Measurements from ENCODE around the gene MAP10. TPM values are rescaled to one million over a fixed set of nuclear protein-coding genes. Genes with fewer than 3 reads are reported as not detected.

Gene MAP10
- total and polyA plus RNA-seq, 10 of the 15 experiments (the other 5 are each of a cell fraction or from before 2014, with no cell fraction given), result 0.85 to 5.0 (median 4.3) TPM

- Histone ChIP-seq H3K36me3 (ENCODE audit: control insufficient read depth in 2 of 2, insufficient read depth in 2 of 2, low read length in 1 of 2) (no peaks in the 10 kb centered on the region), H3K4me1 (ENCODE audit: control insufficient read depth, insufficient read depth, low read length) (no peaks in the 10 kb centered on the region), H3K9ac (ENCODE audit: control insufficient read depth, insufficient read depth, low read length) (no peak overlapping the region), H3K27ac (ENCODE audit: control insufficient read depth, insufficient read depth) (no peak overlapping the region), H4K20me1 (ENCODE audit: control insufficient read depth, insufficient read depth) (no peaks in the 10 kb centered on the region), H3K9me3 (replicated peaks; ENCODE audit: control insufficient read depth, insufficient read depth, low read length) (no peaks in the 10 kb centered on the region), H3K4me2 (ENCODE audit: control insufficient read depth, insufficient read depth) (no peak overlapping the region), H3K79me2 (ENCODE audit: control insufficient read depth, insufficient read depth, low read length) (no peaks in the 10 kb centered on the region), H3K27me3 (replicated peaks in 1 of 2; ENCODE audit: control insufficient read depth in 2 of 2, insufficient read depth in 2 of 2, low read length in 1 of 2) (no peaks in the 10 kb centered on the region), H3K4me3 (no peak overlapping the region), H2AFZ (ENCODE audit: control insufficient read depth, low read depth, low read length) (no peak overlapping the region)
- DNase-seq (ENCODE audit: low read depth, low spot score), result no peak
- no TSS peak for BruUV-seq (replicated peaks)
- ChIA-PET RAD21 (ENCODE audit: unreplicated experiment) (no interaction called here), POLR2A (no interaction called here), SMC1A (ENCODE audit: uncharacterized antibody, unreplicated experiment) (interaction anchor here (1.3 kb wide), 1 partner anchor 67 kb away, joined by 3 read pairs; no protein-coding TSS in a partner anchor), CTCF (no interaction called here)
- intact Hi-C loops (cut with micrococcal nuclease; ENCODE audit: unreplicated experiment) (no loop called here), in situ Hi-C loops (cut with MboI) (no loop called here)
- TF ChIP-seq, protein P1, sequence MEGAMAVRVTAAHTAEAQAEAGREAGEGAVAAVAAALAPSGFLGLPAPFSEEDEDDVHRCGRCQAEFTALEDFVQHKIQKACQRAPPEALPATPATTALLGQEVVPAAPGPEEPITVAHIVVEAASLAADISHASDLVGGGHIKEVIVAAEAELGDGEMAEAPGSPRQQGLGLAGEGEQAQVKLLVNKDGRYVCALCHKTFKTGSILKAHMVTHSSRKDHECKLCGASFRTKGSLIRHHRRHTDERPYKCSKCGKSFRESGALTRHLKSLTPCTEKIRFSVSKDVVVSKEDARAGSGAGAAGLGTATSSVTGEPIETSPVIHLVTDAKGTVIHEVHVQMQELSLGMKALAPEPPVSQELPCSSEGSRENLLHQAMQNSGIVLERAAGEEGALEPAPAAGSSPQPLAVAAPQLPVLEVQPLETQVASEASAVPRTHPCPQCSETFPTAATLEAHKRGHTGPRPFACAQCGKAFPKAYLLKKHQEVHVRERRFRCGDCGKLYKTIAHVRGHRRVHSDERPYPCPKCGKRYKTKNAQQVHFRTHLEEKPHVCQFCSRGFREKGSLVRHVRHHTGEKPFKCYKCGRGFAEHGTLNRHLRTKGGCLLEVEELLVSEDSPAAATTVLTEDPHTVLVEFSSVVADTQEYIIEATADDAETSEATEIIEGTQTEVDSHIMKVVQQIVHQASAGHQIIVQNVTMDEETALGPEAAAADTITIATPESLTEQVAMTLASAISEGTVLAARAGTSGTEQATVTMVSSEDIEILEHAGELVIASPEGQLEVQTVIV (IDR thresholded peaks at IDR 0.05; ENCODE audit: borderline replicate concordance, partially characterized antibody), result no peak
- no peak for TF ChIP-seq HDAC6 (IDR thresholded peaks at IDR 0.05; ENCODE audit: unreplicated experiment)
- TF ChIP-seq CBX5 (IDR thresholded peaks at IDR 0.05; ENCODE audit: low read depth), result no peak
- FAIRE-seq, result no peak
- WGBS (ENCODE audit: insufficient coverage, insufficient replicate concordance, low lambda C conversion rate, missing lambda C conversion rate), result 84% methylated on average over 2 of the region's 2 CpGs
- ATAC-seq, result no peak
Measured at GRCh38 chr1:232818040-232818439, 12.8 kb downstream of the MAP10 start.

DNA sequence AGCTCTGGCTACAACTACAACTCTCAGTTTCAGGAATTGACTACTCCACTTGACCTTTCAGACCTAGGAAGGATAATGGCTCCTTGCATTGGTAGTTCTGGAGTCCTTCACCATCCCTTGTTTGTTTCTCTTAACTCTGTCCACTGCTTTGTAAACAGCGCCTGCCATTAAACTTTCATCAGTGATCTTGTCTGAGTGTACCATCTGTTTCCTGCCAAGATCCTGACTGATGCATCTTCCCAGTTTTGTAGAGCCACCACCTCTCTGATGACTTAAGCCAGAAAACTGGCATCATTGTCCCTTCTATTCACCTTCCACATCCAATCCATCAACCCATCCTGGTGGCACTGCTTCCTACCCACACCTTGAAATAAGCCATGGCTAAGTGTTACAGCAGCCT is 15.2 kb downstream of the MAP10 start:
- intact Hi-C loops (cut with micrococcal nuclease; ENCODE audit: unreplicated experiment) (no loop called here), in situ Hi-C loops (cut with MboI) (no loop called here)
- no peak for ATAC-seq
- ChIA-PET POLR2A (no interaction called here), RAD21 (ENCODE audit: unreplicated experiment) (no interaction called here), CTCF (interaction anchor here (0.6 kb wide), 1 partner anchor 15 kb away, joined by 3 read pairs; the partner anchor contains the start of gene MAP10), SMC1A (ENCODE audit: uncharacterized antibody, unreplicated experiment) (no interaction called here)
- TF ChIP-seq BMI1 (IDR thresholded peaks at IDR 0.05; ENCODE audit: borderline replicate concordance) (no peak), SPI1 (IDR thresholded peaks at IDR 0.05; ENCODE audit: borderline replicate concordance, insufficient read depth, low read depth, low read length) (no peak), CHD4 (IDR thresholded peaks at IDR 0.05) (no peak), GATAD2B (conservative IDR thresholded peaks at IDR 0.05; ENCODE audit: low read depth) (no peak), ASH2L (IDR thresholded peaks at IDR 0.05; ENCODE audit: borderline replicate concordance, low read depth) (no peak), CHD2 (IDR thresholded peaks at IDR 0.05; ENCODE audit: borderline replicate concordance, low read depth, low read length) (no peak), MYC (IDR thresholded peaks at IDR 0.05; ENCODE audit: insufficient read depth, insufficient read length, insufficient replicate concordance, low read length, severe bottlenecking) (no peak), POLR2AphosphoS5 (IDR thresholded peaks at IDR 0.05; ENCODE audit: low read length) (no peak)
- TF ChIP-seq, protein P2, sequence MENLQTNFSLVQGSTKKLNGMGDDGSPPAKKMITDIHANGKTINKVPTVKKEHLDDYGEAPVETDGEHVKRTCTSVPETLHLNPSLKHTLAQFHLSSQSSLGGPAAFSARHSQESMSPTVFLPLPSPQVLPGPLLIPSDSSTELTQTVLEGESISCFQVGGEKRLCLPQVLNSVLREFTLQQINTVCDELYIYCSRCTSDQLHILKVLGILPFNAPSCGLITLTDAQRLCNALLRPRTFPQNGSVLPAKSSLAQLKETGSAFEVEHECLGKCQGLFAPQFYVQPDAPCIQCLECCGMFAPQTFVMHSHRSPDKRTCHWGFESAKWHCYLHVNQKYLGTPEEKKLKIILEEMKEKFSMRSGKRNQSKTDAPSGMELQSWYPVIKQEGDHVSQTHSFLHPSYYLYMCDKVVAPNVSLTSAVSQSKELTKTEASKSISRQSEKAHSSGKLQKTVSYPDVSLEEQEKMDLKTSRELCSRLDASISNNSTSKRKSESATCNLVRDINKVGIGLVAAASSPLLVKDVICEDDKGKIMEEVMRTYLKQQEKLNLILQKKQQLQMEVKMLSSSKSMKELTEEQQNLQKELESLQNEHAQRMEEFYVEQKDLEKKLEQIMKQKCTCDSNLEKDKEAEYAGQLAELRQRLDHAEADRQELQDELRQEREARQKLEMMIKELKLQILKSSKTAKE (IDR thresholded peaks at IDR 0.05; ENCODE audit: low read depth, poor library complexity, severe bottlenecking), result no peak
- no TSS peak for BruUV-seq (replicated peaks)
- Histone ChIP-seq H3K36me3 (ENCODE audit: control insufficient read depth in 2 of 2, insufficient read depth in 2 of 2, low read length in 1 of 2) (no peaks in the 10 kb centered on the region), H3K27me3 (replicated peaks in 1 of 2; ENCODE audit: control insufficient read depth in 2 of 2, insufficient read depth in 2 of 2, low read length in 1 of 2) (no peaks in the 10 kb centered on the region), H3K4me1 (ENCODE audit: control insufficient read depth, insufficient read depth, low read length) (no peaks in the 10 kb centered on the region), H3K9ac (ENCODE audit: control insufficient read depth, insufficient read depth, low read length) (no peak overlapping the region), H3K27ac (ENCODE audit: control insufficient read depth, insufficient read depth) (no peak overlapping the region), H3K9me3 (replicated peaks; ENCODE audit: control insufficient read depth, insufficient read depth, low read length) (no peaks in the 10 kb centered on the region), H3K4me2 (ENCODE audit: control insufficient read depth, insufficient read depth) (no peak overlapping the region), H4K20me1 (ENCODE audit: control insufficient read depth, insufficient read depth) (no peaks in the 10 kb centered on the region), H2AFZ (ENCODE audit: control insufficient read depth, low read depth, low read length) (no peak overlapping the region), H3K79me2 (ENCODE audit: control insufficient read depth, insufficient read depth, low read length) (no peaks in the 10 kb centered on the region), H3K4me3 (no peak overlapping the region)
- FAIRE-seq, result no peak
- no peak for DNase-seq (ENCODE audit: low read depth, low spot score)
- WGBS (ENCODE audit: insufficient coverage, insufficient replicate concordance, low lambda C conversion rate, missing lambda C conversion rate), result 93% methylated on average over 1 of the region's 1 CpG

Data from GM12878 (cell line).